Colonic mucosa (tissue), 4 donors: ENCODE measurements around the gene STAT2. TPM values are rescaled to one million over a fixed set of nuclear protein-coding genes. Genes with fewer than 3 reads are reported as not detected.

ENCODE experiments used
- DNase-seq: peaks from one replicate; pipeline ENCODE4 v3.0.0-alpha.2; 2020
- H3K27ac ChIP-seq: fragments of 200-600 bp; one replicate; pipeline ENCODE4 v1.8.0; 2021
- H3K27me3 ChIP-seq: fragments of 200-600 bp; one replicate; pipeline ENCODE4 v1.8.0; 2021
- H3K36me3 ChIP-seq: fragments of 200-600 bp; one replicate; pipeline ENCODE4 v1.8.0; 2021
- H3K4me1 ChIP-seq: fragments of 200-600 bp; one replicate; pipeline ENCODE4 v1.8.0; 2021; ENCODE audit warnings: mild to moderate bottlenecking
- H3K4me3 ChIP-seq: fragments of 200-600 bp; one replicate; pipeline ENCODE4 v1.8.0; 2021
- H3K9ac ChIP-seq, 2 donors: one replicate each; pipeline ENCODE4 v1.7.0; 2013; ENCODE audit warnings: control low read depth in 2 of 2, low read depth in 2 of 2, low read length in 2 of 2
- H3K9me3 ChIP-seq: fragments of 200-600 bp; one replicate; pipeline ENCODE4 v1.8.0; 2021
- intact Hi-C: fragments of 100-400 bp; cut with DNase I; formaldehyde crosslinking; loops from one replicate; pipeline ENCODE4 v1.14.1; 2022
- total RNA-seq, 2 donors: library from RNA; stranded (reverse); fragmentation: NEBNext Ultra II Directional in 1 of 2; extraction: Animal tissue kit (Norgen Biotek cat#: 25700) in 1 of 2; gene quantifications; one replicate each; pipeline ENCODE4 v1.2.1, GENCODE V29; 2021
- TF ChIP-seq, protein P1 (sequence below): fragments of 200-600 bp; IDR thresholded peaks from one replicate; pipeline ENCODE4 v1.8.0; 2022; ENCODE audit warnings: antibody characterized with exemption, mild to moderate bottlenecking
- donor health status: healthy.
- donor health status: DM: no; HTN: no; CAD: no.
- donor health status: DM: no; HTN: no; CAD: no.

The STAT2 gene
- total RNA-seq, 2 donors from 2014 or later: 62.6 to 63.2 TPM

- Histone ChIP-seq H3K4me3 (no peak overlapping the region), H3K9ac (no peak overlapping the region), H3K27me3 (no peaks in the 10 kb centered on the region), H3K27ac (no peak overlapping the region), H3K4me1 (no peaks in the 10 kb centered on the region), H3K36me3 (no peaks in the 10 kb centered on the region), H3K9me3 (no peaks in the 10 kb centered on the region)
- intact Hi-C loops: no loop called here
- TF ChIP-seq, protein P1, sequence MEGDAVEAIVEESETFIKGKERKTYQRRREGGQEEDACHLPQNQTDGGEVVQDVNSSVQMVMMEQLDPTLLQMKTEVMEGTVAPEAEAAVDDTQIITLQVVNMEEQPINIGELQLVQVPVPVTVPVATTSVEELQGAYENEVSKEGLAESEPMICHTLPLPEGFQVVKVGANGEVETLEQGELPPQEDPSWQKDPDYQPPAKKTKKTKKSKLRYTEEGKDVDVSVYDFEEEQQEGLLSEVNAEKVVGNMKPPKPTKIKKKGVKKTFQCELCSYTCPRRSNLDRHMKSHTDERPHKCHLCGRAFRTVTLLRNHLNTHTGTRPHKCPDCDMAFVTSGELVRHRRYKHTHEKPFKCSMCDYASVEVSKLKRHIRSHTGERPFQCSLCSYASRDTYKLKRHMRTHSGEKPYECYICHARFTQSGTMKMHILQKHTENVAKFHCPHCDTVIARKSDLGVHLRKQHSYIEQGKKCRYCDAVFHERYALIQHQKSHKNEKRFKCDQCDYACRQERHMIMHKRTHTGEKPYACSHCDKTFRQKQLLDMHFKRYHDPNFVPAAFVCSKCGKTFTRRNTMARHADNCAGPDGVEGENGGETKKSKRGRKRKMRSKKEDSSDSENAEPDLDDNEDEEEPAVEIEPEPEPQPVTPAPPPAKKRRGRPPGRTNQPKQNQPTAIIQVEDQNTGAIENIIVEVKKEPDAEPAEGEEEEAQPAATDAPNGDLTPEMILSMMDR: no peak
- DNase-seq: no peak
Measured at GRCh38 chr12:56382611-56383010, 22.7 kb upstream of the STAT2 start.

DNA sequence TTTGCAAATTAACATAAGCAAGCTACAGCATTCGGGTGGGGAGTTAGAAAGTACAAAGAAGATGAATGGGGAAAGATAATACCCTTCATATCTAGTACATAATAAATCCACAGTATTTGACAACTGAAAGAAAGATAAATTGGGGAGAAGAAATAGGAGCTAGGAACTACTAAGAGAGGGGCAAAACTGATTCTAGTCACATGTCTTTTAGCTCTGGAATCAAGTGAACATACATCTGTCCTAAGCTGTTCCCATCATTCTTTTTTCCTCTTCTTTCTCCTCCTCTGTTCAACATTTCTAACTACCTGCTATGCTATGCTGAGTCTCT is 18.0 kb upstream of the STAT2 start:
- Histone ChIP-seq H3K9me3 (no peaks in the 10 kb centered on the region), H3K36me3 (no peaks in the 10 kb centered on the region), H3K9ac (no peak overlapping the region), H3K27me3 (no peaks in the 10 kb centered on the region), H3K4me1 (no peaks in the 10 kb centered on the region), H3K27ac (no peak overlapping the region), H3K4me3 (no peak overlapping the region)
- intact Hi-C loops: no loop called here
- no peak for DNase-seq
- TF ChIP-seq, protein P1: no peak

DNA sequence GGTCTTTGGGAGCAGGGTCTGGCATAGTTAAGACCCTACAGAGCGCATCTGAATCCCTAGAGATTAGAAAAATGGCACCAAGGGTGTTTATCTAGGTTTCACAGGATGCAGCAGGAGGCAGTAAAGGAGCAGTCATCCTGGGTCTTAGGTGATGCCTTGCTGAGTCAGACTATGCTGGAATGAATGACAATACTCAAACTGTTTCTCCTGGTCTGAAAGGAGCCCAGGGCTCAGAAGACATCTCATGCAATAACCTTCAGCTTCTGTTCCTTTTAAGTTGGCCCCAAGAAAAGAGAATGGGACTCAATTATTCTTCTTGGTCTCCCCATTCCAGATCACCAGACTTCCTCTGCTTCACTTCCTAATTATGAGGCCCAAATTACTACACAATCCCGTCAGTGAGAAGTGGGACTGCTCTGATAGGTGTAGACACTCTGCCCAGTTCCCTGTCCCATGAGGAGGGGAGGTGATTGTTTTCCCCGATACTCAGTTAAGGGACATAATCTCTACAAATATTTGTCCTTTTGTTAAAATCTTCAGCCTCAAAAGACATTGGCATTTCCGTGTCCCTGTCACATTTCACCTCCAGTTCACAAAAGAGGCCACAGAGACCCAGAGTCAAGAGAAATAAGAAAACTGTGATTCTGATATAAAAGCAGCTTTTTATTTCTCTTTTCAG is 17.5 kb upstream of the STAT2 start:
- no peak for DNase-seq
- no peaks in the 10 kb centered on the region for H3K27me3 ChIP-seq
- H3K27ac ChIP-seq: no peak overlapping the region
- no peaks in the 10 kb centered on the region for H3K4me1 ChIP-seq
- H3K9ac ChIP-seq: no peak overlapping the region
- TF ChIP-seq, protein P1: no peak
- no peaks in the 10 kb centered on the region for H3K9me3 ChIP-seq
- no peak overlapping the region for H3K4me3 ChIP-seq
- no peaks in the 10 kb centered on the region for H3K36me3 ChIP-seq
- intact Hi-C loops: no loop called here

GRCh38 chr12:56375598-56376434 is 15.9 kb upstream of the STAT2 start:
- DNase-seq: no peak
- Histone ChIP-seq H3K36me3 (no peaks in the 10 kb centered on the region), H3K4me3 (no peak overlapping the region), H3K27ac (no peak overlapping the region), H3K27me3 (no peaks in the 10 kb centered on the region), H3K9ac (no peak overlapping the region), H3K9me3 (no peaks in the 10 kb centered on the region), H3K4me1 (no peaks in the 10 kb centered on the region)
- TF ChIP-seq, protein P1: no peak
- intact Hi-C loops: no loop called here

- DNase-seq: no peak
- TF ChIP-seq, protein P1: no peak
- no peaks in the 10 kb centered on the region for H3K36me3 ChIP-seq
- no peak overlapping the region for H3K27ac ChIP-seq
- intact Hi-C loops: no loop called here
- no peak overlapping the region for H3K9ac ChIP-seq
- no peak overlapping the region for H3K4me3 ChIP-seq
- H3K27me3 ChIP-seq: no peaks in the 10 kb centered on the region
- no peaks in the 10 kb centered on the region for H3K9me3 ChIP-seq
- no peaks in the 10 kb centered on the region for H3K4me1 ChIP-seq
Measured at GRCh38 chr12:56374726-56375597, 15.1 kb upstream of the STAT2 start.
